ENCODE data around the gene STX8. TPM values are rescaled to one million over a fixed set of nuclear protein-coding genes. Genes with fewer than 3 reads are reported as not detected.
"Not testable (repeated sequence)": the region's sequence is repeated elsewhere in the genome, so short reads cannot be mapped to it uniquely, and the experiment has no call there.

Gene STX8
- total RNA-seq, 1 donor from 2014 or later = 70.3 TPM

GRCh38 chr17:9261081-9262012 lies 314.3 kb downstream of the STX8 start:
- DNase-seq (no peak), ATAC-seq (no peak)
- intact Hi-C loops (cut with micrococcal nuclease) = no loop called here

DNA sequence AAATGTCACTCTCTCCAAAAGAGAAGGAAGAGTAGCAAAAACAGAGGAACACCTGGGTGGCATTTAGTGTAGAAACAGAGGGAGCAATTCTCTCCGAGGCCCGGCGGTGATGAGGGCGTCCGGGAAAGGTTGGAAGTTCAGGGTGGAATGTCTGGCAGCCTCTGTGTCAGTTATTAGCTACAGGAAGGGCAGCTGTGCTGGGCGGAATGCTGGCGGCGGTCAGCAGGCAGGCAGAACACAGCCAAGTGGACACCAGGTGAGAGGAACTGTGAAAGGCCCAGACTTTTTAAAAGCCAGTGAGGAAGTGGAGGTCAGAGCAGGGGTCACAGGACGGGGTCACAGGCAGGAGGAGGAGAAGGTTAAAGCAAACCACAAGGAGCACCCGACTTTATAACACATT lies 316.2 kb downstream of the STX8 start:
- ATAC-seq (peak; percentile 91), DNase-seq (peak; percentile 57)
- intact Hi-C loops (cut with micrococcal nuclease) = no loop called here

GRCh38 chr17:9258115-9259015 lies 317.3 kb downstream of the STX8 start:
- ATAC-seq = no peak
- DNase-seq = no peak
- intact Hi-C loops (cut with micrococcal nuclease) = no loop called here

DNA sequence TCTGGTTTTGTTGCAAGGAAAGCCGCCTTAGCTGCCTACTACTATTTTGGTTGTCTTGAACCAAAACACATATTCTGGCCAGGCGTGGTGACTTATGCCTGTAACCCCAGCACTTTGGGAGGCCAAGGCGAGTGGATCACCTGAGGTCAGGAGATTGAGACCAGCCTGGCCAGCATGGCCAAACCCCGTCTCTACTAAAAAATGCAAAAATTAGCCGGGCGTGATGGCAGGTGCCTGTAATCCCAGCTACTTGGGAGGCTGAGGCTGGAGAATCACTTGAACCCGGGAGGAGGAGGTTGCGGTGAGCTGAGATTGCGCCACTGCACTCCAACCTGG lies 318.0 kb downstream of the STX8 start:
- intact Hi-C loops (cut with micrococcal nuclease); ATAC-seq; DNase-seq: not testable (repeated sequence)

- ATAC-seq (no peak), DNase-seq (no peak)
- intact Hi-C loops (cut with micrococcal nuclease) = no loop called here
Observed at GRCh38 chr17:9256751-9257629, 318.6 kb downstream of the STX8 start.

DNA sequence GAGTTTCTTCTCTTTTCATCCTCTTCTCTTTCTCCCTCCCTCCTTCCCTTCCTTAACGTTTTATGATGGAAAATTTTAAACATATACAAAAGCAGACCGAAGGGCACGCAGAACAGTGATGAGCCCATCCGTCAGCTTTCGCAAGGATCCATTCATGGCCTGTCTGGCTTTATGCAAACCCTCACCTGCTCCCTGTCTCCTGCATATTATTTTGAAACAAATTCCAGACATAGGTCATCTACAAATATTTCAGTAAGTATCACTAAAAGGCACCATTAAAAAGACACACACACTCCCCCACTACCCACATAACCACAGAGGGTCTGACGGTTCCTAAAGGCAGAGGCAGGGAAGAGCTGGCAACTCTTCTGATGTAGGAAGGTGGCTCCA lies 319.3 kb downstream of the STX8 start:
- intact Hi-C loops (cut with micrococcal nuclease) = no loop called here
- ATAC-seq = no peak
- DNase-seq = no peak

DNA sequence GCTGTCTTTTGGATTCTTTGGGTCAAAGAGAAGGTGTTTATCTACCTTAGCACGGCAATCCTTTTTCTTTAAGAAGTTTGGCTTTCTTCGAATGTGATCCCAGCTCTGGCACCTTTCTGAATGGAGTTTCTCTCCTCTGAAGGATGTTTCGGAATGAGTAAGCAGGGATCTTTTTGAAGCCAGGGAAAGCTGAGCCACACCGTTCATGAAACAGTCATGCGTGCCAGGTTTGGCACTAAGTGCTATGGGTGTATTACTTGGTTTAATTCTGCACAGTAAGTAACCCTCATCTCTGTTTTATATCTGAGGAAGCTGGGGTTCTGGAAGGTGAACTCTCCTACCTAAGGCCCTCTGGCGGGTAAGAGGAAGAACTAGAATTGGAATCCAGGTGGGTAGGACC lies 319.8 kb downstream of the STX8 start:
- intact Hi-C loops (cut with micrococcal nuclease) = no loop called here
- DNase-seq (no peak), ATAC-seq (no peak)

DNA sequence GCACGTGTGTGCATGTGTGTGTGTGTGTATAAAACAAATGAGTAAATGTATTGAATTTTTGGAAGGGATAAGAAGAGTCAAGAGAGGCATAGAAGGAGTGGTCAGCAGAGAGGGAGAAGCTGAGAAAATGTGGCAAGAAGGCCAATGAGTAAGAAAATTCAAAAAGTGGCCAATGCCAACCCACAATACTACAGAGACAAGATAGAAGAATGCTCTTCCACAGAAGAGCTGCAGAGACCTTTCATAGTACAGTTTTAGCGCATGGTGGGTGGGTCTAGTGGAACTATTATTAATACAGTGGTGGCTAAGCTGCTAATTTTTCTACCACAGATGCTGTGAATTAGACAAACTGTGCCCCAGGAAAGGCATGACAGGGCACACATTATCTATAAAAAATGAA lies 320.8 kb downstream of the STX8 start:
- DNase-seq = no peak
- ATAC-seq = no peak
- intact Hi-C loops (cut with micrococcal nuclease) = no loop called here

DNA sequence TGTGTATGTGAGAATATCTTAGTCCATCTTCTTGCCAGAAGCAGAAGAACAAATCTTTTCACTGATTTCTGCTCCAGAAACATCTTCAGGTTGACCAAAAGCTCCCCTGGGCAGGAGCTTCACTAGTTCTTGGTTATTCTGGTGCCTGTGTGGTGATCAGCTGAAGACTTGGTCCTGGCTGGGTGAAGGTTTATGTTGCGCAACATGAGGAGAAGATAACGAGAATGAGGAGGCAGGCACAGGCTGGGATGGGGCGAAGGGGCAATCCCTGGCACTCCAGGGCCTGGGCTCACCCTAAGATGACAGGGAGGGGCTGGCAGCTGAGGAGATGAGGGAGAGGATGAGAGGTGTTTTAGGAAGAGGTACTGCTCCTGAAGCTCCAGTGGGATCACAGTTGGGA lies 322.3 kb downstream of the STX8 start:
- no peak for ATAC-seq
- intact Hi-C loops (cut with micrococcal nuclease) = no loop called here
- DNase-seq = no peak

- DNase-seq (no peak), ATAC-seq (no peak)
- intact Hi-C loops (cut with micrococcal nuclease) = no loop called here
Observed at GRCh38 chr17:9251273-9251672, 324.3 kb downstream of the STX8 start.

DNA sequence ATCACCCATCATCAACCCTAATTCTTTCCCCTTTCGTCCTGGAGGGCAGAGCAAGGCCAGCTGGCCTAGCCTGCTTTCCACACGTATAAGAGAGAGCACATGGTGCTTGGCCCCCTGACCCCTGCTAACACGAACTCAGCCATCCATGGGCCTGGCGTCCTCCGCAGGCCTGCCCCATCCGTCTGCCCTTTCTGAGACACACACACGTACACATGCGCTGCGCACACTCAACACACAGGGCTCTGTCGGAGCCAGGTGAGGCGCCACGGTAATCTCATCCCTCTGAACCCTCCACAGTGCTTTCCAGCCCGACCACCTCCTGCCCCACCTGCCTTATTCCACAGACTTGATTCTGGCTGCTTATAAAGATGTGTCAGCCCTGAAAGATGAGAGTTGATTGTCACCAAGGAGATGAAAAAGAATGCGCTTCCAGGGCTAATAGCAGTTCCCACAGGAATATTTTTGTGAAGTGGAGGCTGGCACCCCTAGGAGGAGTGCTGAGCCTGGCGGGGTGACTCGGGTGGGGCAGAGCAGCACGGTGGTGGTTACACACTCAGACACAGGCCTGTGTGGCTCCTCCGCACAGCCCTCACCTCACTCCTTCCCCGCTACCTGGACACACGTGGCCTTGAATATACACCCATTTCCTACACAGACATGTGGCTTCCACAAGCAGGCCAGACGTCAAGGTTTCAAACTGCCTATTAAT lies 326.2 kb downstream of the STX8 start:
- DNase-seq = no peak

GRCh38 chr17:9247401-9247938 lies 328.1 kb downstream of the STX8 start:
- ATAC-seq (no peak), DNase-seq (no peak)
- intact Hi-C loops (cut with micrococcal nuclease) = no loop called here

More for the DNA sequence above, 326.2 kb downstream of the STX8 start:
- intact Hi-C loops (cut with micrococcal nuclease) = no loop called here
- ATAC-seq = no peak

GRCh38 chr17:9244066-9245052 lies 331.3 kb downstream of the STX8 start:
- ATAC-seq (no peak), DNase-seq (peak; percentile 54)
- intact Hi-C loops (cut with micrococcal nuclease) = no loop called here

- no peak for ATAC-seq
- intact Hi-C loops (cut with micrococcal nuclease) = no loop called here
- no peak for DNase-seq
Observed at GRCh38 chr17:9242983-9243382, 332.6 kb downstream of the STX8 start.

- no peak for ATAC-seq
- intact Hi-C loops (cut with micrococcal nuclease) = no loop called here
- DNase-seq = peak; percentile 57
Observed at GRCh38 chr17:9242497-9242881, 333.1 kb downstream of the STX8 start.

GRCh38 chr17:9241774-9242496 lies 333.7 kb downstream of the STX8 start:
- peak; percentile 64 for DNase-seq
- intact Hi-C loops (cut with micrococcal nuclease) = no loop called here
- peak; percentile 23 for ATAC-seq

DNA sequence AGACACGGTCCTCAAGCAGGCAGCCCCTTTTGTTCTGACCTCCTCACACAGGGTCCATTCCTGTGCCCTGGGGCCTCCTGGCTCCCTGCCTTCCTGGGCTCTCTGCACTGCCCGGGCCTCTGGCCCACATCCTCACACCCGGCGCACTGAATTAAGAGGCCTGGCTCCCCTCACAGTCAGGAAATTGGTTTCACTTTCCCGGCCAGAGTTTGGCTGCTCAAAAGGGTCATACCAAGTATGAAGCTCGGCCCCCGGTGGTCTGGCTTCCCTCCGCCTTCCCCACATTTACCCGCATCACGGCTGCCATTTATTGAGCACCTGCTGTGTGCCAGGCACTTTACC lies 334.3 kb downstream of the STX8 start:
- ATAC-seq = peak; percentile 56
- intact Hi-C loops (cut with micrococcal nuclease) = no loop called here

More for the DNA sequence above, 334.3 kb downstream of the STX8 start:
- peak; percentile 72 for DNase-seq
